22Rv1 (cell line): ENCODE measurements around the gene CRYM.

Experiments used
- CTCF ChIP-seq: fragments of 450-650 bp; IDR thresholded peaks from 2 replicates; pipeline ENCODE4 v1.5.1; 2017; ENCODE audit warnings: mild to moderate bottlenecking
- ZFX ChIP-seq: fragments of 450-650 bp; IDR thresholded peaks from 2 replicates; pipeline ENCODE4 v1.6.1; 2017; ENCODE audit warnings: antibody characterized with exemption, borderline replicate concordance

DNA sequence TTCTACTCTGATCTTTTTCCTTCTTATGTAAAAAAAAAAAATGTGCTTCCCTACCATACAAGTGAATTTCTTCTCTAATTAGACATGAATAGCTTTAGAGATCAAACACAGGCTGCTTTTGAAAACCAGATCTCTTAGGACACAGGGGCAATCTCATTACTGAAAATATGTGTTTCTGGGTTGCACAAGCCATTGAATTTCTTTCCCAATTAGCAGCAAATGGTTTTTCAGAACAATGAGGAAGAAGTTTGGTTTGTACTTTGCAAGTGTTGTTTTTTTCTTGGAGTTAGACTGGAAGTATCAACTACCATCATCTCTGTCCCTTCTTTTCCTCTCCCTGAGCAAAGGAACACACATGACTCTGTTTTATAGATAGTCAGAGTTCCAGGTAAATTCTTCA lies 50.2 kb downstream of the CRYM start:
- TF ChIP-seq CTCF (no peak), ZFX (no peak)
